Measurements from ENCODE around the gene APOD.

The APOD gene

GRCh38 chr3:195591852-195592251 lies 8.1 kb upstream of the APOD start:
- Histone ChIP-seq H3K4me1 (ENCODE audit: control insufficient read depth, insufficient read depth, low read length) (no peaks in the 10 kb centered on the region), H3K27ac (ENCODE audit: extremely low read depth, low read depth, low read length) (no peak overlapping the region), H3K36me3 (ENCODE audit: control insufficient read depth in 2 of 2, insufficient read depth in 1 of 2, low read length in 2 of 2) (no peaks in the 10 kb centered on the region), H3K4me3 (ENCODE audit: low read depth, low read length) (no peak overlapping the region), H3K9me3 (ENCODE audit: control insufficient read depth, insufficient read depth, low read depth, low read length) (no peaks in the 10 kb centered on the region)
- ChIA-PET POLR2A (no interaction called here), CTCF (interaction anchor here (0.5 kb wide), 1 partner anchor 920 kb away, joined by 3 read pairs; no protein-coding TSS in a partner anchor)
- TF ChIP-seq ZNF555 (tag by site-specific recombination; conservative IDR thresholded peaks at IDR 0.05) (no peak), ZBTB20 (tag by site-specific recombination; IDR thresholded peaks at IDR 0.05) (no peak), ZNF335 (tag by site-specific recombination; conservative IDR thresholded peaks at IDR 0.05) (no peak), ZNF292 (tag by site-specific recombination; IDR thresholded peaks at IDR 0.05; ENCODE audit: borderline replicate concordance, low read depth) (no peak), GFI1B (tag by site-specific recombination; IDR thresholded peaks at IDR 0.05) (no peak), ZNF76 (tag by site-specific recombination; IDR thresholded peaks at IDR 0.05; ENCODE audit: borderline replicate concordance, low read depth) (no peak), ZFP69B (tag by site-specific recombination; IDR thresholded peaks at IDR 0.05) (no peak), ZNF777 (tag by site-specific recombination; IDR thresholded peaks at IDR 0.05; ENCODE audit: borderline replicate concordance) (no peak), MZF1 (tag by site-specific recombination; IDR thresholded peaks at IDR 0.05; ENCODE audit: borderline replicate concordance) (no peak), KLF8 (tag by site-specific recombination; IDR thresholded peaks at IDR 0.05) (no peak), PRDM6 (tag by site-specific recombination; IDR thresholded peaks at IDR 0.05) (no peak), ZNF473 (tag by site-specific recombination; IDR thresholded peaks at IDR 0.05) (no peak), ZNF214 (tag by site-specific recombination; IDR thresholded peaks at IDR 0.05; ENCODE audit: borderline replicate concordance) (no peak), ZNF133 (tag by site-specific recombination; IDR thresholded peaks at IDR 0.05) (no peak), ZNF324 (tag by site-specific recombination; IDR thresholded peaks at IDR 0.05) (no peak), ZSCAN5A (tag by site-specific recombination; IDR thresholded peaks at IDR 0.05) (no peak), ZNF654 (tag by site-specific recombination; IDR thresholded peaks at IDR 0.05; ENCODE audit: low read depth) (no peak), SCRT1 (tag by site-specific recombination; IDR thresholded peaks at IDR 0.05; ENCODE audit: borderline replicate concordance) (no peak), ZNF155 (tag by site-specific recombination; IDR thresholded peaks at IDR 0.05) (no peak)

GRCh38 chr3:195591220-195591619 lies 7.5 kb upstream of the APOD start:
- POLR2A ChIA-PET, result no interaction called here
- H3K9me3 ChIP-seq (ENCODE audit: control insufficient read depth, insufficient read depth, low read depth, low read length), result no peaks in the 10 kb centered on the region
- TF ChIP-seq INSM2 (tag by site-specific recombination; IDR thresholded peaks at IDR 0.05) (no peak), ZBTB48 (tag by site-specific recombination; IDR thresholded peaks at IDR 0.05) (no peak), ZSCAN16 (tag by site-specific recombination; IDR thresholded peaks at IDR 0.05) (no peak), YY2 (tag by site-specific recombination; IDR thresholded peaks at IDR 0.05) (no peak), ZNF488 (tag by site-specific recombination; IDR thresholded peaks at IDR 0.05) (no peak), ZNF558 (tag by site-specific recombination; IDR thresholded peaks at IDR 0.05) (no peak), KLF16 (tag by site-specific recombination; IDR thresholded peaks at IDR 0.05) (no peak), ZNF707 (tag by site-specific recombination; IDR thresholded peaks at IDR 0.05) (no peak), ZNF292 (tag by site-specific recombination; IDR thresholded peaks at IDR 0.05; ENCODE audit: borderline replicate concordance, low read depth) (no peak), OSR2 (tag by site-specific recombination; IDR thresholded peaks at IDR 0.05) (no peak), ZNF248 (tag by site-specific recombination; IDR thresholded peaks at IDR 0.05) (no peak), ZNF341 (tag by site-specific recombination; IDR thresholded peaks at IDR 0.05; ENCODE audit: low read depth) (no peak), ZNF335 (tag by site-specific recombination; conservative IDR thresholded peaks at IDR 0.05) (no peak), ZNF133 (tag by site-specific recombination; IDR thresholded peaks at IDR 0.05) (no peak), ZNF391 (tag by site-specific recombination; IDR thresholded peaks at IDR 0.05; ENCODE audit: borderline replicate concordance, low read depth) (no peak), ZNF560 (tag by site-specific recombination; IDR thresholded peaks at IDR 0.05; ENCODE audit: borderline replicate concordance) (no peak), ZNF146 (tag by site-specific recombination; IDR thresholded peaks at IDR 0.05) (no peak)

More at GRCh38 chr3:195591220-195591619, 7.5 kb upstream of the APOD start:
- Histone ChIP-seq H3K36me3 (ENCODE audit: control insufficient read depth in 2 of 2, insufficient read depth in 1 of 2, low read length in 2 of 2) (no peaks in the 10 kb centered on the region), H3K27ac (ENCODE audit: extremely low read depth, low read depth, low read length) (no peak overlapping the region), H3K4me3 (ENCODE audit: low read depth, low read length) (no peak overlapping the region), H3K4me1 (ENCODE audit: control insufficient read depth, insufficient read depth, low read length) (no peaks in the 10 kb centered on the region)
- CTCF ChIA-PET, result interaction anchor here (0.5 kb wide), 1 partner anchor 920 kb away, joined by 3 read pairs; no protein-coding TSS in a partner anchor

Measured in HEK293 (cell line).